K562 (cell line): ENCODE measurements around the gene NEIL1. TPM values are rescaled to one million over a fixed set of nuclear protein-coding genes. Genes with fewer than 3 reads are reported as not detected.

Experiments used
- ARID1B ChIP-seq: fragments of 450-650 bp; IDR thresholded peaks from 2 replicates; pipeline ENCODE4 v1.6.1; 2016; ENCODE audit warnings: antibody characterized with exemption, mild to moderate bottlenecking, inconsistent platforms
- ATF7 ChIP-seq: fragments of 450-650 bp; IDR thresholded peaks from 2 replicates; pipeline ENCODE4 v1.7.1; 2014; ENCODE audit warnings: mild to moderate bottlenecking, moderate library complexity
- CTBP1 ChIP-seq: fragments of 450-650 bp; IDR thresholded peaks from 2 replicates; pipeline ENCODE4 v1.6.1; 2016; ENCODE audit warnings: borderline replicate concordance
- CXXC5 ChIP-seq: fragments of 250-450 bp; sonication (Bioruptor Pico); IDR thresholded peaks from 2 replicates; pipeline ENCODE4 v1.8.0; 2022; ENCODE audit warnings: inconsistent platforms, mild to moderate bottlenecking, moderate library complexity
- DPF2 ChIP-seq: fragments of 450-650 bp; IDR thresholded peaks from 2 replicates; pipeline ENCODE4 v1.6.1; 2016
- EGR1 ChIP-seq: fragments of 450-650 bp; conservative IDR thresholded peaks from 2 replicates; pipeline ENCODE4 v1.6.1; 2017; ENCODE audit warnings: mild to moderate bottlenecking
- EP300 ChIP-seq: IDR thresholded peaks from 2 replicates; pipeline ENCODE4 v1.6.1; 2012; ENCODE audit warnings: low read length, improper control_type of control experiment
- FOXM1 ChIP-seq, 2 experiments: fragments of 450-650 bp in 1 of 2; sonication (generic) in 1 of 2; formaldehyde crosslinking in 1 of 2; IDR thresholded peaks; 2 replicates each; pipeline versions ENCODE4 v1.6.1 to v1.9.0; 2017 to 2022; ENCODE audit warnings: low read depth in 2 of 2, mild to moderate bottlenecking in 2 of 2, missing genetic modification reagents in 1 of 2, moderate library complexity in 1 of 2
- GABPA ChIP-seq: fragments of 200-800 bp; sonication (Bioruptor generic); conservative IDR thresholded peaks from 2 replicates; pipeline ENCODE4 v1.6.1; 2016; ENCODE audit warnings: low read depth, missing genetic modification characterization, missing compliant biosample characterization
- MCM3 ChIP-seq: fragments of 450-650 bp; IDR thresholded peaks from 2 replicates; pipeline ENCODE4 v1.6.1; 2016
- NFE2 ChIP-seq: IDR thresholded peaks from 2 replicates; pipeline ENCODE4 v1.6.1; 2014; ENCODE audit warnings: antibody characterized with exemption, low read depth
- POLR2B ChIP-seq: fragments of 450-650 bp; IDR thresholded peaks from 2 replicates; pipeline ENCODE4 v1.6.1; 2018; ENCODE audit warnings: low read depth; ENCODE audit not compliant: partially characterized antibody
- RBM25 ChIP-seq: fragments of 200-400 bp; formaldehyde crosslinking; IDR thresholded peaks from 2 replicates; pipeline ENCODE4 v1.6.1; 2018; ENCODE audit warnings: low read length, low read depth, moderate library complexity; ENCODE audit not compliant: severe bottlenecking
- SAFB2 ChIP-seq: fragments of 200-400 bp; formaldehyde crosslinking; IDR thresholded peaks from 2 replicates; pipeline ENCODE4 v1.6.1; 2018; ENCODE audit warnings: borderline replicate concordance, low read length, low read depth, moderate library complexity; ENCODE audit not compliant: severe bottlenecking
- TFAP4 ChIP-seq: sonication (generic); formaldehyde crosslinking; IDR thresholded peaks from 2 replicates; pipeline ENCODE4 v1.8.0; 2022; ENCODE audit warnings: missing genetic modification reagents, mild to moderate bottlenecking, moderate library complexity, borderline replicate concordance
- TOE1 ChIP-seq, 2 experiments: fragments of 450-650 bp in 1 of 2; sonication (generic) in 1 of 2; formaldehyde crosslinking in 1 of 2; IDR thresholded peaks; 2 replicates each; pipeline versions ENCODE4 v1.7.1 to v1.8.0; 2016 to 2022; ENCODE audit warnings: borderline replicate concordance in 2 of 2, mild to moderate bottlenecking in 2 of 2, antibody characterized with exemption in 1 of 2, inconsistent platforms in 1 of 2, low read depth in 1 of 2, missing genetic modification reagents in 1 of 2, moderate library complexity in 1 of 2
- XRCC5 ChIP-seq: fragments of 200-400 bp; formaldehyde crosslinking; IDR thresholded peaks from 2 replicates; pipeline ENCODE4 v1.6.1; 2017; ENCODE audit warnings: low read depth, mild to moderate bottlenecking, low read length
- polyA plus RNA-seq, 8 experiments: library from polyadenylated mRNA; depleted of rRNA in 4 of 8; stranded (reverse) in 5 of 8; unstranded in 3 of 8; fragments of >200 nt; fragmentation: Nextera tagmentation in 2 of 8; fragmentation: Illumina TruSeq in 1 of 8; extraction: Ambion mirVana in 2 of 8; extraction: Trizol in 1 of 8; gene quantifications; 2 replicates each; pipeline versions ENCODE4 v1.2.1 to v1.2.3, GENCODE V29; 2011 to 2014; ENCODE audit warnings: inconsistent platforms in 1 of 8, missing spikeins in 1 of 8
- total RNA-seq, 7 experiments: library from RNA; depleted of rRNA in 6 of 7; stranded (reverse); fragments of >200 nt in 6 of 7; fragmentation: Illumina TruSeq in 2 of 7; extraction: Trizol in 2 of 7; gene quantifications; 2 replicates each; pipeline versions ENCODE4 v1.2.1 to v1.2.3, GENCODE V29; 2011 to 2021; ENCODE audit warnings: low replicate concordance in 1 of 7
- TF ChIP-seq, protein P1 (sequence below), 2 experiments: fragments of 450-650 bp; conservative IDR thresholded peaks; 2 replicates each; pipeline ENCODE4 v1.6.1; 2017; ENCODE audit warnings: mild to moderate bottlenecking in 2 of 2, moderate library complexity in 2 of 2
- TF ChIP-seq, protein P2 (sequence below): fragments of 450-650 bp; IDR thresholded peaks from 2 replicates; pipeline ENCODE4 v1.7.1; 2018; ENCODE audit warnings: mild to moderate bottlenecking, low read depth; ENCODE audit not compliant: partially characterized antibody

Gene NEIL1
- total and polyA plus RNA-seq, 9 of the 15 experiments (the other 6 are each of a cell fraction or from before 2014, with no cell fraction given): 0.14 to 4.3 (median 2.4) TPM

DNA sequence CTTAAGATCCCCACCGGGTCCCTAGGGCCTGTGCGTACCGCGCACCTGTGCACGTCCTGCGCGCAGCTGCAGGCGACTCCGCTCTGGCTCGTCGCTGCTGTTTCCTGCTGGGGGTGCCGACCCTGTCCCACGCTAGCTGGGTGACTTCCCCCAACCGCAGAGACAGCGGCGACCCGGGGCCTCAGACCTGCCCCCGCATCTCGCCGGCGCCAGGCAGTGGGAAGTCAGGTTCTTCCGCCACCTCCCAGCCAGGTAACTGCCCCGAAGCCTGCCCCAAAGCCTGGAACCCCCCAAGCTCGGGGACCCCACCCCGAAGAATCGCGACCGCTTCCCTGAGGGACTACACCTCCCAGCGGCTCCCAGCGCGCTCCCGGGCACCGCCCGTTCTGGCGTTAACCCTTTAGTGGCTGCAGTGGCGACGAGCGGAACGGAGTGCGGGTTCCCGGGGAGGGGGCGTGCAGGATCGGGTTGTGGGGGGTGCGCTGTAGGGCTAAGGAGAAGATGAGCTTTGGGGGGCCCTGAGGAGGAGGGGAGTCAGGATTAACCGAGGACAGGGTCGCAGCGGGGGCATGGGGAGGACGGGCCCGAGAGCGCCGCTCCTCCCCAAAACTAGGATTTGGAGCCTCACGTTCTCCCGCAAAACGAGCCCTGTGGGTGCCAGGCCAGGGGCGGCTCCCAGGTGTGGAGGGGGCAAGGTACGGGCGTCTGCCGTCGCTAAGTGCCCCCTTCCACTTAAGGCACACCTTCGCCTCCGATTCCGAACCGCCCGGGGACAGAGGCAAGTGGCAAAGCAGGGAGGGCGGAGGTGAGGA lies 589 bp downstream of the NEIL1 start (continued):
- TF ChIP-seq, protein P1, sequence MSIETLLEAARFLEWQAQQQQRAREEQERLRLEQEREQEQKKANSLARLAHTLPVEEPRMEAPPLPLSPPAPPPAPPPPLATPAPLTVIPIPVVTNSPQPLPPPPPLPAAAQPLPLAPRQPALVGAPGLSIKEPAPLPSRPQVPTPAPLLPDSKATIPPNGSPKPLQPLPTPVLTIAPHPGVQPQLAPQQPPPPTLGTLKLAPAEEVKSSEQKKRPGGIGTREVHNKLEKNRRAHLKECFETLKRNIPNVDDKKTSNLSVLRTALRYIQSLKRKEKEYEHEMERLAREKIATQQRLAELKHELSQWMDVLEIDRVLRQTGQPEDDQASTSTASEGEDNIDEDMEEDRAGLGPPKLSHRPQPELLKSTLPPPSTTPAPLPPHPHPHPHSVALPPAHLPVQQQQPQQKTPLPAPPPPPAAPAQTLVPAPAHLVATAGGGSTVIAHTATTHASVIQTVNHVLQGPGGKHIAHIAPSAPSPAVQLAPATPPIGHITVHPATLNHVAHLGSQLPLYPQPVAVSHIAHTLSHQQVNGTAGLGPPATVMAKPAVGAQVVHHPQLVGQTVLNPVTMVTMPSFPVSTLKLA (conservative IDR thresholded peaks at IDR 0.05): peak in 1 of 2 experiments; percentile 53; a peak in 1 of 4 replicates
- TF ChIP-seq MCM3 (no peak), EP300 (no peak), CTBP1 (peak; percentile 45; the same call in 1 of the 2 replicates), XRCC5 (no peak), GABPA (peak; percentile 36; the same call in 1 of the 2 replicates), ATF7 (0 out of 2 replicates have a peak, but pooled peaks have one; percentile 33), DPF2 (peak; percentile 44; the same call in 1 of the 2 replicates), FOXM1 (IDR thresholded peaks at IDR 0.05; ENCODE audit: low read depth) (peak; percentile 69; the same call in 1 of the 2 replicates), FOXM1 (CRISPR knock-in tag; IDR thresholded peaks at IDR 0.05; ENCODE audit: low read depth) (0 out of 2 replicates have a peak, but pooled peaks have one; percentile 38), EGR1 (peak; percentile 61), CXXC5 (CRISPR knock-in tag) (peak; percentile 60), TOE1 (IDR thresholded peaks at IDR 0.05; ENCODE audit: borderline replicate concordance) (peak; percentile 79; the same call in 1 of the 2 replicates), TOE1 (CRISPR knock-in tag; IDR thresholded peaks at IDR 0.05; ENCODE audit: borderline replicate concordance, low read depth) (0 out of 2 replicates have a peak, but pooled peaks have one; percentile 32), SAFB2 (no peak), NFE2 (no peak), TFAP4 (peak; percentile 68; the same call in 1 of the 2 replicates), POLR2B (peak; percentile 23), RBM25 (no peak), ARID1B (0 out of 2 replicates have a peak, but pooled peaks have one; percentile 29)
- TF ChIP-seq, protein P2, sequence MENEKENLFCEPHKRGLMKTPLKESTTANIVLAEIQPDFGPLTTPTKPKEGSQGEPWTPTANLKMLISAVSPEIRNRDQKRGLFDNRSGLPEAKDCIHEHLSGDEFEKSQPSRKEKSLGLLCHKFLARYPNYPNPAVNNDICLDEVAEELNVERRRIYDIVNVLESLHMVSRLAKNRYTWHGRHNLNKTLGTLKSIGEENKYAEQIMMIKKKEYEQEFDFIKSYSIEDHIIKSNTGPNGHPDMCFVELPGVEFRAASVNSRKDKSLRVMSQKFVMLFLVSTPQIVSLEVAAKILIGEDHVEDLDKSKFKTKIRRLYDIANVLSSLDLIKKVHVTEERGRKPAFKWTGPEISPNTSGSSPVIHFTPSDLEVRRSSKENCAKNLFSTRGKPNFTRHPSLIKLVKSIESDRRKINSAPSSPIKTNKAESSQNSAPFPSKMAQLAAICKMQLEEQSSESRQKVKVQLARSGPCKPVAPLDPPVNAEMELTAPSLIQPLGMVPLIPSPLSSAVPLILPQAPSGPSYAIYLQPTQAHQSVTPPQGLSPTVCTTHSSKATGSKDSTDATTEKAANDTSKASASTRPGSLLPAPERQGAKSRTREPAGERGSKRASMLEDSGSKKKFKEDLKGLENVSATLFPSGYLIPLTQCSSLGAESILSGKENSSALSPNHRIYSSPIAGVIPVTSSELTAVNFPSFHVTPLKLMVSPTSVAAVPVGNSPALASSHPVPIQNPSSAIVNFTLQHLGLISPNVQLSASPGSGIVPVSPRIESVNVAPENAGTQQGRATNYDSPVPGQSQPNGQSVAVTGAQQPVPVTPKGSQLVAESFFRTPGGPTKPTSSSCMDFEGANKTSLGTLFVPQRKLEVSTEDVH: no peak
